Activated T-helper 17 cell treated with anti-CD3 and anti-CD28 coated beads, Interleukin-2, amount 50 U/mL, for 72 hours (primary cell): ENCODE results near the gene EPN1. TPM values are rescaled to one million over a fixed set of nuclear protein-coding genes. Genes with fewer than 3 reads are reported as not detected.

ENCODE experiments used
- ATAC-seq: fragments of 150-1000 bp; cut with Tn5 transposase; replicated peaks from 2 replicates; pipeline ENCODE4 v1.10.0; 2021; ENCODE audit warnings: mild to moderate bottlenecking, moderate library complexity
- H3K27ac Mint-ChIP-seq: one replicate; pipeline ENCODE4 v1.8.0; 2022; ENCODE audit warnings: mixed read lengths
- H3K27me3 Mint-ChIP-seq: one replicate; pipeline ENCODE4 v1.8.0; 2022; ENCODE audit warnings: mixed read lengths
- H3K36me3 Mint-ChIP-seq: one replicate; pipeline ENCODE4 v1.8.0; 2022; ENCODE audit warnings: low read depth, mild to moderate bottlenecking, mixed read lengths
- H3K4me1 Mint-ChIP-seq: one replicate; pipeline ENCODE4 v1.8.0; 2022; ENCODE audit warnings: mixed read lengths
- H3K4me3 Mint-ChIP-seq: one replicate; pipeline ENCODE4 v1.8.0; 2022; ENCODE audit warnings: mild to moderate bottlenecking, mixed read lengths
- H3K9me3 Mint-ChIP-seq: one replicate; pipeline ENCODE4 v1.8.0; 2022; ENCODE audit warnings: mixed read lengths
- total RNA-seq, 2 donors: library from RNA; stranded (reverse); gene quantifications; one replicate each; pipeline ENCODE4 v1.2.3, GENCODE V29; 2022

Gene EPN1
- total RNA-seq, 2 donors from 2014 or later, result 29.2 to 45.1 TPM

DNA sequence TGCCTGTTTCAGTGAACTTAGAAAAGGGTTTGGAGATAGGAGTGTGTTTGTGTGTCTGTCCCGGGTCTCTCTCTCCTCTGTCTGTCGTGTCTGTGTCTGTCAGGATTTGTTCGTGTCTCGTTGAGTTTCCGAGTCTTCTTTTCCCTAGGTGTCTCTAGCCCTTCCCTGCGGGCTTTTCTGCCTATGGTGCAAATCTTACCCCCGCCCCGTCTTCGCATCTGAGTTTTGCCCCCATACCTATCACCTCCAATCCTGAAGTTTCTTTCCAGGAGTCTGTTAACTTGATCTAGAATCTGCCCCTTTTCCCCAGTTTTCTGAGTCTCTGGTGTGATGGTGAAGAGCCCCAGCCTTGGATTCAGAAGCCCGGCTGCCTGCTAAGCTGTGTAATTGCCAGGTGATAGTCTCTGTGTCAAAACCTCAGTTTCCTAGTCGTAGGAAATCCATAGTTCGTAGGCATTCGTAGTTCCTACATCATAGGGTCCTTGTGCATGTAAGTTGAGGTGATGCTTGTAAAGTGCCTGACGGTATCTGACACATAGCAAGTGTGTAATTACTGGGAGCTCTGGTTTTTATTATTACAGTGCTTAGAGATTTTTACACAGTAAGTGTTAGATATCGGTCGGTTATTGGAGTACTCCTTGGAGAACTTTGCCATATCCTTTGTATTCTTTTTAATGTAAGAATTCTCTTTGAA lies 782 bp downstream of the EPN1 start:
- H3K27ac Mint-ChIP-seq, result peak overlapping the region; percentile 91
- H3K4me3 Mint-ChIP-seq, result peak overlapping the region; percentile 86
- ATAC-seq, result no peak
- peaks cover 92% of the 10 kb centered on the region for H3K36me3 Mint-ChIP-seq
- H3K9me3 Mint-ChIP-seq, result no peaks in the 10 kb centered on the region
- peaks cover 38% of the 10 kb centered on the region for H3K4me1 Mint-ChIP-seq
- H3K27me3 Mint-ChIP-seq, result no peaks in the 10 kb centered on the region

DNA sequence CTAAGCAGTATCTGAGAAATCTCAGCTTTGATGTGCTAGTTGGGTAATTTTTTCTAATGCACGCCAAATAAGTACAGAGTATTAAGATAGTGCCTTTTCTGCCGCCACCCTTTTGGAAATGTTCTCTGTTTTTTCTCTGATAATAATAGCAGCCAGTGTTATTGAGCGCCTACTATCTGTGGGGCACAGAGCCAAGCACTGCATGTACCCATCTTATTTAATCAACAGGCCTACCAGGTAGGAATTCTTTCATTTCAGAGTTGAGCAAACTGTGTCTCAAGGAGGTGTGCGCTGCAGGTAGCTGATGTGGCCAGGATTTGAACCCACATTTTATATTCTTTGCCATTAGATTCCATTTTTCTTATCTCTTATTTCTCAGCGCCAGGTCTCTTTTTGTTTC lies 1.4 kb downstream of the EPN1 start:
- no peaks in the 10 kb centered on the region for H3K27me3 Mint-ChIP-seq
- ATAC-seq, result no peak
- H3K27ac Mint-ChIP-seq, result peak overlapping the region; percentile 91
- H3K4me1 Mint-ChIP-seq, result peaks cover 33% of the 10 kb centered on the region
- H3K9me3 Mint-ChIP-seq, result no peaks in the 10 kb centered on the region
- H3K4me3 Mint-ChIP-seq, result peak overlapping the region; percentile 86
- peaks cover 89% of the 10 kb centered on the region for H3K36me3 Mint-ChIP-seq

DNA sequence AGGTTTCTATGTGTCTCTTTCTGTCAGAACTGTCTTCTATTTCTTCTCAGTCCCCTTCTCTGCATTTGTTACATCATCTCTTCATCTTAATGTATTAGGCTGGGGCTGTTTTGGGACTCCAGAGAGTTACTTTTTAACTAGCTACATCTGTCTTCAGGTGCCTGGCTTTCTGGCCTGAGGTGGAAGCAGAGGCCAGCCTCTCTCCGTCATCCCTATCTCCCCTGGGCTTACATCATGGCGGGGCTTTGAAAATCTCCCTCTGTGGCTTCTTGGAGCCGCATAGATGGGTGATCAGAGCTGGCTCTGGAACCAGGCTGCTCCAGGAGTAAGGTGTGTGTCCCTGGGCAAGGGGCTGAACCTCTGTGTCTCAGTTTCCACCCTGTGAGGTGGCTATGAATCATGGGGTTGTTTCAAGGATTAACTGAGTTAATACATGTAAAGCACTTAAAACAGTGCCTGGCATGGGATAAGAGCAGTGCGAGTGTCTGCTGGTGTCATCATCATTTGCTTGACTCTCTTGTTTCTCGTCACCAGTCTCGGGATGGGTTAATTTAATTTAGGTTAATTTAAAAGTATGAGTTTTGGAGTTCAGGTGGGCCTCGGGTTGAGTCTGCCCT lies 2.0 kb downstream of the EPN1 start:
- Mint-ChIP-seq H3K27me3 (no peaks in the 10 kb centered on the region), H3K9me3 (no peaks in the 10 kb centered on the region), H3K4me3 (peak overlapping the region; percentile 86), H3K36me3 (peaks cover 85% of the 10 kb centered on the region), H3K4me1 (peaks cover 31% of the 10 kb centered on the region), H3K27ac (peak overlapping the region; percentile 91)
- no peak for ATAC-seq

DNA sequence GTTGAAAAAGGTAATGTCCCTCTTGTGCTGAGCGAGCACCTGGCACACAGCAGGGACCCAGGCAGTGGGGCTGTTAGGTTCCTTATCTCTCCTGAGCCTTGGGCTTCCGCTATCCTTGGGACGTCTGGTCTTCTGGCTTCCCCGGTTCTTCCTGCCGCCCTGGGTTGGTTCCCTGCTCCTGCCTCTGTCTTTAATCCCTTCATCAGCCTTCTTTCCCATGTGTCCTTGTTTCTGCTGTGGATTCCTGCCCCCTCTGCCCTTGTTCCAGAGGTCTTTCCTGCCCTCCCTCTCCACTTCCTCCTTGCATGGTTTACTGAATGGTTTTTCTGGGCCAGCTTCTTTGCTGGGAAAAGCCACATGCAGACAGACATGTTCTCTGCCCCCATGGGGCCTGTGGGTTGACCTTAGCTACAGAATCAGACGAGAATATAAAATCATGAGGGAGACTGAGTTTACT lies 2.6 kb downstream of the EPN1 start:
- no peaks in the 10 kb centered on the region for H3K9me3 Mint-ChIP-seq
- ATAC-seq, result no peak
- peak overlapping the region; percentile 91 for H3K27ac Mint-ChIP-seq
- H3K36me3 Mint-ChIP-seq, result peaks cover 83% of the 10 kb centered on the region
- H3K4me1 Mint-ChIP-seq, result peaks cover 31% of the 10 kb centered on the region
- peak overlapping the region; percentile 86 for H3K4me3 Mint-ChIP-seq
- H3K27me3 Mint-ChIP-seq, result no peaks in the 10 kb centered on the region

DNA sequence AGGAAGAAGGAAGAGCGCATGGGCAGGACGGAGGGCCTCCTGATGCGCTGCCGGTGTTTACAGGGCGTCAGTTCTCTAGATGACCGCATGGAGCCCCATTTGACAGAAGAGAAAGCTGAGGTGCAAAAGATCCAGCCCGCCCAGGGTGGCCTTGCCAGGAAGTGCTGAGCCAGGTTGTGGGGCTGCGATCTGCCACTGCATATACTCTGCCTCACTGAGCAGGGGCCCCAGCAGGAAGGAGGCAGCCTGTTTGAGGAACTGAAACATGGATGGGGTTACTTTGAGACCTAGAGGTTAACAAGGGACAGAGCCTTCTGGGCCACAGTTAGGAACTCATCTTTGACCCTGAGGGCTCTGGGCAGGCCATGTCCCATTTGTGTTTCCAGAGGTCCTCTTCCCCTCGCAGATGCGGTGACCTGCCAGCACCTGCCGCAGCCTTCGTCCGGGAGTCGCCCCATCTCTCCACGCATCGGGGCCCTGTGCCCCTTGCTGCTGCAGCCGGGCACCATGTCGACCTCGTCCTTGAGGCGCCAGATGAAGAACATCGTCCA lies 3.2 kb downstream of the EPN1 start:
- peaks cover 83% of the 10 kb centered on the region for H3K36me3 Mint-ChIP-seq
- ATAC-seq, result no peak
- H3K9me3 Mint-ChIP-seq, result no peaks in the 10 kb centered on the region
- peak overlapping the region; percentile 91 for H3K27ac Mint-ChIP-seq
- peaks cover 31% of the 10 kb centered on the region for H3K4me1 Mint-ChIP-seq
- no peaks in the 10 kb centered on the region for H3K27me3 Mint-ChIP-seq
- H3K4me3 Mint-ChIP-seq, result peak overlapping the region; percentile 86

DNA sequence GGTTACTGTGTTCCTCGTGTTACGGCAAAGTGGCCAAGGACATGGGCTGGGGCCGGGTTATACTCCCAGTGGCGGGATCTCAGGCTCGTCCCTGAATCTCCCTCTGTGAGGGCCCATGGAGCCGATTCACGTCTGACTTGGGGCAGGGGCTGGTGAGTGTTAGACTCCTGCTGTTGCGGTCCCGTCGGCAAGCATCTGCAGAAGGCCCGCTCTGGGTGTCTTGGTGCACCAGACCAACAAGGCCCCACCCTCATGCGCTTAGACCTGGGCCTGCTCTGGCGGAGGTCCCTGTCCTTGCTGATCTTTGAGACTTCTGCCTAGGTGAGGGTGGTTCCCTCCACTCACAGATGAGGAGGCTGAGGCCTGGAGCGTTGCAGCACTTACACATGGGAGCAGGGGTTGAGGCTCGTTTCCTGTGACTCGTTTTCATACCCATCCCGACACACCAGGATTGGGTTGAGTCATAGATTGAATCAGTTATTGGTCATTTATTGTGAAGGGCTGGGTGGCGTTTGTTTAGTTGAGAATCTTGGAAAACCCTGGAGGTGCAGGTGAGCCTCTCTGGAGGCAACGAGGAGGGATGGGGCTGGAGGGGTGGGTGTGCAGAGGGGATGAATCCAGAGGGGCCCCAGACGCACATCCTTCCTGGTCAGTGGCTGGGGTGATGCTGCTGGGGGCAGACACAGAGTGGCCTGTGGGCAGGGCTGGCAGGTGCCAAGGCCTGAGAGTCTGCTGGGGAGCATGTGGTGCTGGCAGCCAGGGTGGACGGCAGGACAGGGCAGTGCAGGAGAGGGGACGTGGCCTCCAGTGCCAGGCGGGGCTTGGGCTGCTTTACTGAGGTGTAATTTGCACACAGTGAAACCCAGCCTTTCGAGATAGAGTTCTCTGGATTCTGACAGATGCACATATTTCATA lies 4.6 kb downstream of the EPN1 start:
- Mint-ChIP-seq H3K27me3 (no peaks in the 10 kb centered on the region), H3K36me3 (peaks cover 83% of the 10 kb centered on the region), H3K4me3 (no peak overlapping the region), H3K9me3 (no peaks in the 10 kb centered on the region), H3K27ac (peak overlapping the region; percentile 74), H3K4me1 (peaks cover 25% of the 10 kb centered on the region)
- ATAC-seq, result no peak

DNA sequence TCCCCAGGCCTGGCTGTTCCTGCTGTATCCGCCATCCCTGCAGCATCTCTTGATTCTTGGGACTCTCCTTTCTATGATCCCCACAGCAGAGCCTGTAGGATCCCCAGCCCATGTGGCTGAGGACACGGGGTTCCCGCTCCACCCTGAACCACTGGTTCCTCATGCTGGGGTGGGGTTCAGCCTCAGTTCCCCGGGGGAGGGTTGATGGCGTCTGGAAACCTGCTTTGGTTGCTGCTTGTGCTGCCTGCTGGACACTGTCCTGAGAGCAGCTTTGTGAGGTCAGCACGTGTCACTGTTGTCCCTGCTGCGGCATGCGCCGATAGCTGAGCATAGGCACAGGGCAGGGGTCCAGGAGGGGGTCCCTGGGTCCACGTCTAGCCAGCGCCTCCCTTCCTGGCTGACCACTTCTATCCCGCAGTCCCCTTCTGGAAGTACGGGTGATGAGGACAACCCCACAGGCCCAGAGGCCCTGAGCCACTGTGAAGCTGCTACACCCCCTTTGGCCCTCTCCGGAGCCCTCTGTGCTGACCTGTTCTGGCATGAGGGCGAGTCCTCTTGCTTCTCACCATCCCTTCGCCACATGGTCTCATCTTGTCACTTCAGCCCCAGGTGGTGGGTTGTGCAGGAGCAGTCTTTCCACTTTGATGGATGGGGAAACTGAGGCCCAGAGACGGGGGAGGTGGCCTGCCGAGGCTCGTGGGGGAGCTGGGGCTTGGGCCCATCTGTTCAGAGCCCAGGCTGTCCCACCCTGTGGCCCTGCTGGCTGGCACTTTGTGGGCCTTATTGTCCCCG lies 5.5 kb downstream of the EPN1 start:
- Mint-ChIP-seq H3K27me3 (no peaks in the 10 kb centered on the region), H3K9me3 (no peaks in the 10 kb centered on the region), H3K4me3 (no peak overlapping the region), H3K27ac (no peak overlapping the region), H3K36me3 (peaks cover 87% of the 10 kb centered on the region), H3K4me1 (peaks cover 25% of the 10 kb centered on the region)
- ATAC-seq, result no peak

DNA sequence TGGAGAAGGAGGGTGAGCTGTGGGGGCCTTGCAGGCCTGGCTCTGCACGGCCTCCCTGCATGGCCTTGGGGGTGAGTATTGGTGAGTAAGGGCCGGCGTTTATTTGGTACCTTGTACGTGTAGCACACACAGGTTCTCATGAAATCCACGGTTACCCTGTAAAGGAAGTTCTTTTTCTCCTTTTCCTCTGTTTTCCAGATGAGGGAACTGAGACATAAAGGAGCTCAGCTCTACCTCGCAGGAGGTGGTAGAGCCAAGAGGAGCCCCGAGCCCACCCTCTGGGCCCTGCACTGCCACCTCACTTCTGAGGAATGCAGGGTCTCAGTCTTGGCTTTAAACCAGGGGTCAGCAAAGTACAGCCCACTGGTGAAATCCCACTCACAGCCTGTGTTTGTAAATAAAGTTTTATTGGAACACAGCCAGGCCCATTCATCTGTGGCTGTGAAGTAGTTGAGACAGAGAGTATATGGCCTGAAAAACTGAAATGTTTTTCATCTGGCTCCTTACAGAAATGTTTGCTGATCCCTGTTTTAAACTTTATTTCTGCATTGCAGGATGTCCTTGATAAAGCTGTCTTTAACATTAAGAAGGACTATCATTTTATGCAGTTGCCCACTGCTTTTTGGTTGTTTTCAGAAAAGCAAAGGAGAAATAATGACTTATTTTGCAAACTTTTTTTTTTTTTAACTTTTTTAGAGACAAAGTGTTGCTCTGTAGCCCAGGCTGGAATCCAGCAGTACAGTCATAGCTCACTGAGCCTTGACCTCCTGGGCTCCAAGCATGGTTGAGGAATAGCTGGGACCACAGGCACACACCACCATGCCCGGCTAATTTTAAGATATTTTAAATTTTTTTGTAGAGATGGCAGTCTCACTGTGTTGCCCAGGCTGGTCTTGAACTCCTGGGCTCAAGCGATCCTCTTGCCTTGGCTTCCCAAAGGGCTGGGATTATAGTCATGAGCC lies 6.4 kb downstream of the EPN1 start:
- Mint-ChIP-seq H3K27ac (no peak overlapping the region), H3K27me3 (no peaks in the 10 kb centered on the region), H3K4me3 (no peak overlapping the region), H3K36me3 (peaks cover 91% of the 10 kb centered on the region), H3K9me3 (no peaks in the 10 kb centered on the region), H3K4me1 (peaks cover 23% of the 10 kb centered on the region)
- no peak for ATAC-seq

DNA sequence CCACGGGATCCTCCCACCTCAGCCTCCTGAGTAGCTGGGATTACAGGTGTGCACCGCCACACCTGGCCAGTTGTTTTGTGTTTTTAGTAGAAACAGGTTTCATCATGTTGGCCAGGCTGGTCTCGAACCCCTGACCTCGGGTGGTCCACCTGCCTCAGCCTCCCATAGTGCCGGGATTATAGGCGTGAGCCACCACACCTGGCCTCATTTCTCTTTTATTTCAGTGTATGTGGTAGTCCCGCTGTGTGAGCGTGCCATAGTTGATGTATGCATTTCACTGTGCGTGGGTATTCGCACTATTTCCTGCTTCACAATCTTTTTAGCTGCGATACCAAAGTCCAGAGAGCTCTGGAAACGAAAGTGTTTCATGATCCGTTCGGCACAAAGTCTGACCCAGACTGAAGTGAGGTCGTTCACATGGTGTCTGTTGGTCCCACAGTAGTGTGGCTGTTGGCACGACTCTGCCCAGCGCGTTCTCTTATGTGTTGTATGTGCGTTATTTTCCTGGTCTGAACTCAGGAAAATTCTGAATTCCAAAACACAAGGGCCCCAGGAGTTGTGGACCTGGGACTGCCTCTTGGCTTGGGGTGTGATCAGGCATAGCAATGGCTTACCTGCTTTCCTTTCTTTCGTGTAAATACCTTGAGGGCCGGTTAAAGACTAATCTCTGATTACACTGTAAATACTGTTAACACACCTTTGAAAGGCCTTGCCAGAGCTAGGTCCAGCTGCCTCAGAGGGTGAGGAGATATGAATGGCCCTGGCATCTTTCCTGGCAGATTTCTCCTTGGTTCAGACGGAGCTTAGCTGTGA lies 8.6 kb downstream of the EPN1 start:
- no peaks in the 10 kb centered on the region for H3K27me3 Mint-ChIP-seq
- peaks cover 81% of the 10 kb centered on the region for H3K36me3 Mint-ChIP-seq
- H3K27ac Mint-ChIP-seq, result no peak overlapping the region
- ATAC-seq, result no peak
- no peak overlapping the region for H3K4me3 Mint-ChIP-seq
- H3K9me3 Mint-ChIP-seq, result no peaks in the 10 kb centered on the region
- H3K4me1 Mint-ChIP-seq, result peaks cover 7% of the 10 kb centered on the region

DNA sequence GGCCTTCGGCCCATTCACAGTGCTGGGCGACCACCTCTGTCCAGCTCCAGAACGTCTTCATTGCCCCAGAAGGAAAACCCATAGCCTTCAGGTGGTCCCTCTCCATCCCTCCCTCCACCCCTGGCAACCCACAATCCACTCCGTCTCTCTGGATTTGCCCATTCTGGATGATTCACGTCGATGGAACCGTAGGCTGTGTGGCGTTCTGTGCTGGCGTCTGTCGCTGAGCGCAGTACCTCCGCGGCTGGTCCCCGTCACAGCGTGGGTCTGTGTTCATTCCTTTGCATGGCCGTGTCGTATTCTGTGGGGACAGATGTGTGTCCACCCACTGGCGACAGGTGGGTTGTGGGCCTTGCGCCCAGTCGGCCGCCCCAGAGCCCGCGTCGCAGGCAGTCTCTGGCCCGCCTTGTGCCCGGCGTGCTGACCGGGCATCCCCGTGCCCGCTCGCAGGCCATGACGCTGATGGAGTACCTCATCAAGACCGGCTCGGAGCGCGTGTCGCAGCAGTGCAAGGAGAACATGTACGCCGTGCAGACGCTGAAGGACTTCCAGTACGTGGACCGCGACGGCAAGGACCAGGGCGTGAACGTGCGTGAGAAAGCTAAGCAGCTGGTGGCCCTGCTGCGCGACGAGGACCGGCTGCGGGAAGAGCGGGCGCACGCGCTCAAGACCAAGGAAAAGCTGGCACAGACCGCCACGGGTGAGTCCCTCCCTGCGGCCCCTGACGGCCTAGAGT lies 10.1 kb downstream of the EPN1 start:
- Mint-ChIP-seq H3K36me3 (peaks cover 74% of the 10 kb centered on the region), H3K4me3 (no peak overlapping the region), H3K9me3 (no peaks in the 10 kb centered on the region), H3K4me1 (no peaks in the 10 kb centered on the region), H3K27me3 (no peaks in the 10 kb centered on the region), H3K27ac (no peak overlapping the region)
- no peak for ATAC-seq

DNA sequence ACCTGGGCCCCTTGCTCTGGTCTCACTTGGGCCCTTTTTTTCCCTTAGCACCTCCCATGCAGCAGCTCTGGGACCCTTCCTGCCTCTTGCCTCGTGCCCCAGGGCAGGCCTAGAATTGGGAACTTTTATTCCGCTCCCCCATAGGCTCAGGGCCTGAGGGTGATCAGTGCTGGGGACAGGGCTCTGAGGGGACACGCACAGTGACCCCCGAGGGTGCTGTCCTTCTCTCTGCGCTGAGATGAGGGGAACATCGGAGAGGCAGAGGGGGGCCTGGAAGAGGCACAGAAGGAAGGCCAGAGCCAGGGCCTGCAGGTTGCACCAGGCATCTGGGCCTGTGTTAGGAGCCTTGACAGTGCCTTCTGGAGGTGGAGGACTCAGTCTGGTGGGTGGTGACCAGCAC lies 10.8 kb downstream of the EPN1 start:
- no peak overlapping the region for H3K4me3 Mint-ChIP-seq
- H3K27ac Mint-ChIP-seq, result peak overlapping the region; percentile 19
- H3K27me3 Mint-ChIP-seq, result no peaks in the 10 kb centered on the region
- no peak for ATAC-seq
- H3K9me3 Mint-ChIP-seq, result no peaks in the 10 kb centered on the region
- H3K36me3 Mint-ChIP-seq, result peaks cover 68% of the 10 kb centered on the region
- no peaks in the 10 kb centered on the region for H3K4me1 Mint-ChIP-seq
